HG02884 (cell line): ENCODE measurements around the gene GOLGA5.
"Not testable (repeated sequence)": the region's sequence is repeated elsewhere in the genome, so short reads cannot be mapped to it uniquely, and the experiment has no call there.

ENCODE experiments used
- ATAC-seq: cut with Tn5 transposase; IDR thresholded peaks from one replicate; pipeline ENCODE4 v1.9.1; 2021; ENCODE audit warnings: mild to moderate bottlenecking, moderate library complexity; ENCODE audit not compliant: unreplicated experiment

Gene GOLGA5

DNA sequence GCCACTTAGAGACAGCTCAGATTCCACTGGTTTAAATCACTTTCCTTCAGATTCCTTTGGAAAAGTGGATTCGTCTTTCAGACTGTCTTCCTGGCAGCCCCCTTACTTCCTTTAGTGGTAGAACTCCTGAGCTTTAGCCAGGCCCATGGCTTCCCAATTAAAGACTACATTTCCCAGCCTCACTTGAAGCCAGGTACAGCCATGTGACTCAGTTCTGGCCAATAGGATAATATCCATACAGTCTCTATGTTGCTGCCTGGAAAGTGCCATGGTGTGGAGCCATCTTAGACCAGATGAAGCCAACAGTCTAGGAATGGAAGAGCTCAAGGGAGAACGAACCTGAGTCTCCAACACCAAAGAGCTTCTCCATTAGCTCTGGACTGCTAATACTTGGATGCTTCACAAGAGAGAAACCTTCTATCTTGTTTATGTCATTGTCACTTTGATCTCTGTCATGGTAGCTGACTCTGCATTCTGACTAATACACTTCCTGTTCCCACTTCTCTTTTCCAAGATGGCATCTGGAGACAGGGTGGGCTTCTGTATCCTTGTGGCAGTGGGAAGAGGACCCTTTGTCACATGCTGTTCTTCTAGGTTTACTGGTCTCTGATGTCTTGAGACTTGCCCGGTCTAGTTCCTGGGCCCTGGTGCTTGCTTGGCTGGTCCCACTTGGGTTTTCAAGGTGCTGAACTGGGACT, 15.1 kb upstream of the GOLGA5 start:
- ATAC-seq: not testable (repeated sequence)

DNA sequence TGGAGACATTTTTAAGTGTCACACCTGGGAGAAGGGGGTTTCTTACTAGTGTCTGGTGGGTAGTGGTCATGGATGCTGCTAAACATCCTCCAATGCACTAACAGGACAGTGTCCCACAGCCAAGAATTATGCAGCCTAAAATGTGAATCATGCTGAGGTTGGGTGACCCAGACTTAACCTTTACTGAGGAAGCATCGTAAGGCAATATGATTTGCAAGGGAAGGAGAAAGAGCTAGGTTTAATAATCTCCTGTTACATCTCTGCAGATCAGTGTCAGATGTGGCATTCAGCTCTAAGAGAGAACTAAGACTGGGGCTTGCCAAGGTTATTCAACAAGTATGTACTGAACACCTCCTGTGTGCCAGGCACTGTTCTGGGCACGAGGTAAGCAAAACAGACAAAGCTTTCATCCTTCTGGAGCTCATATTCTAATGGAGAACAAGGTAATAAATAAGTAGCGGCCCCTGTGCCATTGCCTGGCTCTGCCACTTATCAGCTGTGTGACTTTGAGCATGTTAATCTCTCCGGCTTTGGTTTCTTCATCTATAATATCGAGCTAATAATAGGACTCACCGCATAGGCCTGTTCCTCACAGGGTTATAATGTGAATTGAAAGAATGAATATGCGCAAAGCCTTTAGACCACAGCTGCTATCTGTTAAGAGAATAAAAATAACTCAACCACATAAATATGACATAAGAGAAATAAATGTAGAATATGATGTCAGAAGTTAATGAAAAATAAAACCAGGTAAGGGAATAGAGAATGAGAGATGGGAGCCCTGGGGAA, 13.5 kb upstream of the GOLGA5 start:
- no peak for ATAC-seq

DNA sequence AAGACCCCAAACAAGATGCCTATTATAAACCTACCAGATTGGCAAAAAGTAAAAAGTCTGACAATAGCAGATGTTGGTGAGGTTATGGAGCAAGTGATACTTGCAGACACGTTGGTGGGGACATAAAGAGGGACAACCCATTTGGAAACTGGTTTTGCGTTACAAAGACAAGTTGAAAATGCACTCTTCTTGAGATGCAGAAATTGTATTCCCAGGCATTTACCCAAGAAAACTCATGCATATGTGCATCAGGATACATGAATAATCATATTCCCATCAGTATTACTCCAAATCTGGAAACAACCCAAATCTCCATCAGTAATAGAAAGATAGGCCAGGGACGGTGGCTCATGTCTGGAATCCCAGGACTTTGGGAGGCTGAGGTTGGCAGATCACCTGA, 12.8 kb upstream of the GOLGA5 start:
- ATAC-seq: no peak

DNA sequence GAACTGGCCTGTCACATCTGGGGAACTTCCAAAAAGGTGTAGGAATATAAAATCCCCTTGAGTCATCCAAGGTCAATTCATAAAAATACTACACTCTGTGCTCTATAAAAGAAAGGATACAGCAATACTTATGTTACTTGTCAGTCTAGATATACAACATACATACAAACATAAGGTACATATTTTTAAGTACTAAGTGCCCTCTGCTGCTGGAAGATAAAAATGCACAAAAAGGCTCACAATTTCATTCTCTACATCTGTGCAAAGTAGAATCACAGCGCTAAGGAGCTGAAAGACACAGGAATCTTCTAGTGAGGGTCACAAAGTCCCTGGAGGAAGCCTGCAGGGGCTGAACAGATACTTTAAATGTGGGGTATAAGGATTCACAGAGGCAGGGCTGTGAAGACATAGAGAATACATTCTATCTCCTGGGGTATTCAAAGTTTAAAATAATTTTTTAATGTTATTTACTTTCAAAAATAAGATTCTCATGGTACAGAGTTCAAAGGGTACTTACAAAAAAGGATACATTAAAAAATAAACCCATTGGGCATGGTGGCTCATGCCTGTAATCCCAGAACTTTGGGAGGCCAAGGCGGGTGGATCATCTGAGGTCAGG, 10.2 kb upstream of the GOLGA5 start:
- ATAC-seq: peak; percentile 61

DNA sequence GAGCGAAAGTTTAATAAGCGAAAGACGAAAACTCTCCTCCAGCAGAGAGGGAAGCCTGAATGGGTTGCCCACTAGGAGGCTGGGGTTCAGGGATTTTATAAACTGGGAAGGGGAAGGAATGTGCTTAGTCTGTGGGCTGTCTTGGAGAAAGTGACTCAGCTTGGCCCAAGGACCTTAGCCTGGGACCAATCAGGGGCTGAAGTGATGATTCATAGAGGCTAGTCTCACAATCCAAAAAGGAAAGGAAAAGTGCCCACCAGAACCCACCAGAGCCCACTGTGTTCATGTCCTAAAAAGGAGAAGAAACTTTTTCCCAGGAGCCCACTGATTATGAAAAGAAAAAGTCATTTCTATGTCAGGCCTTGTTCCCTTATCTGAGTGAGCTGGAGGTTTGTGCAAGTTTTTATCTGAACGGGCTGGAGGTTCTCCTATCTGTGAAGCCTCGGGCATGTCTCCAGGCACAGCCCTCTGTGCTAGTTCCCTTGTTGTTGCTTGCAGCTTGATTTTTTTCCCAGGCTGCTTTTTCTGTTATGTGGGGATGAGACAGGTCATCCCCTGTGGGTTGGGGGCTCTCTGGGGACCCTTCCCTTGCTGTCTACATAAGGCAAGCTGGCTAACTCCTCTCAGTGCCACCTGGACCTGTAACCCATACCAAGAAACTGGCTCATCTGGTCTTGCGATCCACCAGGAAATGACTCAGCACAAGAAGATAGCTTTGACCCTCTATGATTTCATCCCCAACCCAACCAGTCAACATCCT, 8.3 kb upstream of the GOLGA5 start:
- no peak for ATAC-seq

DNA sequence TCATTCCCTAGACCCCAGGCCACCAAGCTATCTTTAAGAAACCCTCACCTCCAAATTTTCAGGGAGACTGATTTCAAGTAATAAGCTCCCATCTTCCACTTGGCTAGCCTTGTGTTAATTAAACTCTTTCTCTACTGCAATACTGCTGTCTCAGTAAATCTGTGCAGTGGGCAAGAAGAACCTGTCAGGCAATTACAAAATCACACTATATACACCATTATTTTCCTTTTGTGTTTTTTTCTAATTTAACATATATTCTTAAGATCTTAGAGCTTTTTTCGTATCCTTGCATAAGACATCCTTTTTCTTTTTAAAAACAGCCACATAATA, 7.7 kb upstream of the GOLGA5 start:
- ATAC-seq: no peak

DNA sequence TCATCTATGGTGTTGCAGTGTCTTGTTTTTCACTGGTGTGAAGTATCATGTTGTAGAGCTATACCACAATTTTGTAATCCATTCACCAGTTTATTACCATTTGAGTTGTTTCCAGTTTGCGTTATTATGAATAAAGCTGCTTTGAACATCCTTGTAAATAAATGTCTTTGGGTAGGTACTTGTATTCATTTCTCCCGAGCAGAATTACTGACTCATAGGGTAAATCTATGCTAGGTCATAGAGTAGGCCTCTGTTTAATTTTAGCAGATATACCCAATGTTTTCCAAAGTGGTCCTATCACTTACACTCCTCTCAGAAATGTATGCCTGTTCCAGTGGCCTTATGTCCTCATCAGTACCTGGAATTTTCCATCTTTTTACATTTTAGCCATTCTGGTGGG, 6.6 kb upstream of the GOLGA5 start:
- ATAC-seq: no peak

DNA sequence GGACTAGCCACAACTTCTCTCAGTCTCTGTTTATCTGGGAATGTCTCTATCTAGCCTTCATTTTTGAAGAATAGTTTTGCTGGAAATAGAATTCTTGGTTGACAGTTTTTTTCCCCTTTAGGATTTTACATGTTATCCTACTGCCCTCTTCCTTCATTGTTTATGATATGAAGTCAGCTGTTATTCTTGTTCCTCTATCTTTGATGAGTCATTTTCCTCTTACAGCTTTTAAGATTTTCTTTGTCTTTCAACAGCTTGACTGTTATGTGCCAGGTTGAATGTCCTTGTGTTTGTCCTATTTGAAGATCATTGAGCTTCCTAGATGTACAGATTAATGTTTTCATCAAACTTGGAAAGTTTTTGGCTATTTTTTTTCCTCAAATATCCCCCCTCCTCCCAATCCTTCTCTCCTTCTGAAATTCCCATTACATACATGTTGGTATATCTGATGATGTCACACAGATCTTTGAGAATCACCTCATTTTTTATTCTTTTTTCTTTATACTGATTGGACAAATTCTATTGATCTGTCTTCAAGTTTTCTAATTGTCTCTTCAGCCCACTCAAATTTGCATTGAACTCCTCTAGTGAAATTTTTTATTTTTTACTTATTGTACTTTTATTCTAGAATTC, 4.5 kb upstream of the GOLGA5 start:
- ATAC-seq: no peak

DNA sequence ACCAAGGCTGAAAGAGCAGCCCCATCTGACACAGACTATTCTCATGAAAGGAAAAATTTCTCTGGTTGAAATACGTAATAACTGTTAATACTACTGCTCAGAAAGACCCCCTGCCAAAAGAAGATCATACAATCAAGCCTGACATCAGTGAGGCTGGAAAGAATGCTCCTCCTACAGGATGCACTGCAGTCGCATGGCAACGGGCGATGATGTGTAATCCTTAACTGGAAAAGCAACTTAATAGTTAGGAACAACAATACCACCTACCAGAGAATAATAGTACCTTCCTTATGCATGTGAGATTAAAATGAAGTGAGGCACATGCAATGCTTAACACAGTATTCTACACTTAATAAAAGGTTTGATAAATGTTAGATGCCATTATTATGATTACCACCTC, 1.2 kb upstream of the GOLGA5 start:
- no peak for ATAC-seq

DNA sequence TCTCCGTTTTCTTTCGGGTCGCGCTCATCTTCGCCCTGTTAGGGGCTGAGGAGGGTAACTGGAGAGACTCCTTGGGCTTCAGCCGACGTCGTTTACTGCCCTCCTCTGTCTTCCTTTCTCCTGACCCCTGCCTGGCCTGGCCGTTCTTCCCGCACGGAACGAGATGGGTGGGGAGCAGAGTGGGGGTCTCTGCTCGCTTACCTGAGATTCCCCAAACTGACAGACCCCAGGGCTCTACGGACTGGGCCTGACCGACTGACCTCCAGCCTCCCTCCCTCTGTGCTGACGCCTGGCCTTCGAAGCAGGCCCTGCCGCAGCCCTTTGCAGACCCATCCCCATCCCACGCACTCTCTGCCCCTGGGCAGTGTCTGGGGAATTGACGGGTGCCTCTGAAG, 439 bp downstream of the GOLGA5 start:
- no peak for ATAC-seq

DNA sequence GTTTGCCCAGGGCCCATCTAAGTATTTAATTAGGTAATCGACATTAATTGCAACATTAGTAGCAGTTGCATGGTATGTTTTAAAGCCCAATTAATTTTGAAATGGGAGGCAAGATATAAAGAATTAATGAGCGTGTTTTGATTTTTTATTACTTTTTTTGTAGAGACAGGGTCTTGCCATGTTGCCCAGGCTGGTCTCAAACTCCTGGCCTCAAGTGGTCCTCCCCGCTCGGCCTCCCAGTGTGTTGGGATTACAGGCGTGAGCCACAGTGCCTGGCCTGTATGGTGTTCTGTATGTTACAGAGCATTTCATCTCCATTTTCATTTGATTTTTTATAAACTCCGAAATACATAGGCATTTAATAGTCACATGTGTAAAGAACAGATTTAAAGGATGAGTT, 856 bp downstream of the GOLGA5 start:
- ATAC-seq: no peak

DNA sequence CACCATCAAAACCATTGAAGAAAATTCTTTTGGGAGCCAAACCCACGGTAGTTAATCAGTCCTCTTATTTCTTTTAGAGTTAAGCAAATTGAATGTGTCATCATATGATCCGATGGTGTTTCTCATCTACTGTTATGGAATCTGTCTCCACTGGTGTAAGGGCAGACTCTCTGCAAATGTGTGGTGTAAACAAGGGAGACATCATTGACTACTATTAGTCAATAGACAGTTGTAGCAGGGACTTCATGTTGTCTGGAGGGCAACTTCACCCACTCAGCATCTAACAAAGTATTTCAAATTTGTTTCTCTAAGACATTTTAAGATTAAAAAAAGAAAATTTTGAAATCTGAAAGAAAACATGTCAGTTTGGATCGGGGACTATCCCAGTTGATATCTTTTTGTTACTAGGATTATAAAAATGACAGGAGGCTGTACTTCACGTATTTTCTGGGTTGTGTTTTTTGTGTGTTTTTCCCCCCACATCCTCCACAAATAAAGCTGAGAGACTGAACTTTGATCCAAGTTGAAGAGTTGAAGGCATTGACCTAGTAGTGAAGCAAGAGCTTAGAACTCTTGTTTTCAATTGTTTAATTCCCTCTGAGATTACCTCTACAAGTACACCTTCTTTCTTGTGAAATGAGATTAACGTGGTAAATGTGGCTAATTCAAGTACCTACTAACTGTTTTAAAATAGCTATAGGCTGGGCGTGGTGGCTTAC, 4.0 kb downstream of the GOLGA5 start:
- no peak for ATAC-seq

DNA sequence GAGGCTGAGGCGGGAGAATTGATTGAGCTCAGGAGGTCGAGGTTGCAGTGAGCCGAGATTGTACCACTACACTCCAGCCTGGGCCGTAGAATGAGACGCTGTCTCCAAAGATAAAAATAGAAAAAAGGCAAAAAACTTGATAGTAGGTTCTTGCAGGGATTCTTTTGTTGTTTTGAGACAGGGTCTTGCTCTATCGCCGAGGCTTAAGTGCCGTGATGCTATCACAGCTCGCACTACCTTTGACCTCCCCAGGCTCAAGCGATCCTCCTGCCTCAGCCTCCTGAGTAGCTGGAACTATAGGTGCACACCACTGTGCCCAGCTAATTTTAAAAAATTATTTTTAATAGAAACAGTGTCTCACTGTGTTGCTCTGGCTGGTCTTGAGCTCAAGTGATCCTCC, 4.7 kb downstream of the GOLGA5 start:
- no peak for ATAC-seq

DNA sequence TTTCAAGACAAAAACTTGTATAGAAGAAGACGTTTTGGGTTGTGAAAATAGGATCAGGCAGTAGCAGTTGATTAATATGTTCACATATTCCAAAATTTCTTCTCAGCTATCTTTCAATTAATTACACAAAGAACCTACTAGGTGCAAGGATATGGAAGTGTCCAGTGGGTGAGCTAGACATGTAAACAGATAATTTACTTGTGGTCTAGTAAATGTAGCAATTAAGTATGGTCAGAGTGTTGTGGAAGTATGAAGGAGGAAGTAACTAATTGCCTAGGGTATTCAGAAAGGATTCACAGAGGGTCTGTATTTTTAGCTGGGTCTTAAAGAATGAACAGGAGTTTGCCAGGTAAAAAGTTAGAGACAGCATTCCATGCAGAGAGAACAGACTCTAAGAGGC, 5.9 kb downstream of the GOLGA5 start:
- ATAC-seq: no peak

DNA sequence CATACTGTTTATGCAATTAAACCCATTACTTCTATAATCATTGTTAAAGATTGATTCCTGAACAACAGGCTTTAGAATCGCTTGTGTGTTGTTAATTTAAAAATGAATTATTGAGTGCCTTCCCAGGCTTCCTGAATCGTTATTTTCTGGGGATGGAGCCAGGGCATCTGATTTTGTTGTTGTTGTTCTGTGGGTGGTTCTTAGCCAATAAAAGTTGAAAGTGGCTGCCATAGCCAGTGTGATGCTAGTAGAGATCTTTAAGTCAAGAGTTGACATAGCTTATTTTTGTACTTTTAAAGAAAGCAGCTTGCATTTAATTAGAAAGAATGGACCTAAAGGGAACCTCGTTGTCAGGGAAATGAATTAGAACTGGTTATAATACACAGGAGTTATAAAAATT, 6.4 kb downstream of the GOLGA5 start:
- no peak for ATAC-seq

DNA sequence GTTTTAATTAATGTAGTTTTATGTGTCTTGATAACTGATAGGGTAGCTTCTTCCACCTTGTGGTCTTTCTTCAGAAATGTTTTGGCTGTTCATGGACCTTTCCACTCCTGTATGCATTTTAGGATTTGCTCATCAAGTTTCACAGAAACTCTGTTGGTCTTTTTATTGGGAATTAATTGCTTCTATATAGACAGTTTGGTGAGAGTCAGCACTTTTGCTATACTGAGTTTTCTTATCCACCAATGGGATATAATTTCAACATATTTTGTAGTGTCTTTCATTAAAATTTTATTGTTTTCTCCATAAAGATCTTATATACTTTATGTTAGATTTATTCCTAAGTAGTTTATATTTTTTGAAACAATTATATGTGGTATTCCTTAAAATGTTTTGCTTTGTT, 7.8 kb downstream of the GOLGA5 start:
- no peak for ATAC-seq

DNA sequence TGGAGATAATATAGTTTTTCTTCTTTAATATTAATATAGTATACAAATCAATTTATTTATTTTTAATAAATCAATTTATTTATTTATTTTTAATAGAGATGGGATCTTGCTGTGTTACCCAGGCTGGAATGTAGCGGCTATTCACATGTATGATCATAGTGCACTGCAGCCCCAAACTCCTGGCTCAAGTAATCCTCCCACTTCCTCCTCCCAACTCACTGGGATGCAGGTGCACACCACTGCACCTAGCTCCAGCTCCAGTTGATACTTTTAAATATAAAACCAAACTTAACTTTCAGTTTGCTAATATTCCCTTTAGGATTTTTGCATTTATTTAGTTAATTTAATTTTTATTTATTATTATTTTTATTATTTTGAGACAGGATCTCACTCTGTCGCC, 8.6 kb downstream of the GOLGA5 start:
- no peak for ATAC-seq

DNA sequence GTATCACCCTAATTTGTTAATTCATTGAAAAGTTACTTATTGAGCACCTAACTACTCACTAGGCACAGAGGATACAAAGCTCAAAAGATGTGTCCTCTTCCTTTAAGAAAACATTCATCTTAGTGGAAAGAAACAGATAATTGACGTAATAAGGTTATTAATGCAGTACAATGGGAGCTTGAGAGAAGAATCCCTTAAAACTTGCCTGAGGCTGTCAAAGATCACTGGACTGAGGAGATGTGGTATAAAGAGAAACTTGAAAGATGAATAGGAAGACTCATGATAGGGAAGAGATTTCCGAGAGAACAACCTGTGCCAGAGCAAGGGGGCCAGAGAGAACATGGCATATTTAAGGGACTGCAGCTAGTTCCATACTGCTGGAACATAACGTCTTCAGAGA, 19.1 kb downstream of the GOLGA5 start:
- no peak for ATAC-seq

DNA sequence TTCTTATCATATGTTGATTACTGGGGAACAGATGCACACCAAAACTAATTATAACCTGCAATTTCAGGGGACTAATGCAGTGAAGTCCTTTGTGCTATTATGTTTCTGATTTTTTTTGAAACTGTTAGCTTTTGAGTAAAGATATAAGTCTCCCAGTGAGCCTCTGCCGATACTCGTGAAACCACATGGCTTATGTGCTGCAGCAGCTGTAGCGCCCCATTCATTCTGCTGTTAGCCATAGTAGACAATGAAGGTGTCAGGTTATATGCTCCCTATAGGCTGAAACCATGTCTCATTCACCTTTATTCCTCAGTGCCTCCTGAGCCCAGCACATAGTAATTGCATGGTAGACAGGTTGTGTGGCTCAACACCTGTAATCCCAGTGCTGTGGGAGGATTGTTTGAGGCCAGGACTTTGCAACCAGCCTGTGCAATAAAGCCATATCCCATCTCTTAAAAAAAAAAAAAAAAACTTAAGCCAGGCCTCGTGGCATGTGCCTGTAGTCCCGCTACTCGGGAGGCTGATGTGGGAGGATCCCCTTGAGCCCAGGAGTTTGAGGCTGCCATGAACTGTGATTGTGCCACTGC, 25.0 kb downstream of the GOLGA5 start:
- ATAC-seq: no peak
